GM23338 (cell line): ENCODE measurements around the gene RAD23A. TPM values are rescaled to one million over a fixed set of nuclear protein-coding genes. Genes with fewer than 3 reads are reported as not detected.

Experiments
- ATAC-seq: fragments of 200-7000 bp; cut with Tn5 transposase; 3 replicates; pipeline ENCODE4 v1.9.1; 2020
- DNase-seq: peaks from one replicate; pipeline ENCODE4 v3.0.0-alpha.2; 2015; ENCODE audit warnings: low spot score
- H2AFZ ChIP-seq: fragments of 200-600 bp; sonication (generic); 2 replicates; pipeline ENCODE4 v1.8.0; 2016; ENCODE audit warnings: antibody characterized with exemption, mild to moderate bottlenecking, moderate library complexity
- H3F3A ChIP-seq: fragments of 200-600 bp; sonication (generic); replicated peaks from 2 replicates; pipeline ENCODE4 v1.8.0; 2017; ENCODE audit warnings: antibody characterized with exemption, mixed run types, low read depth
- H3K27ac ChIP-seq: fragments of 200-600 bp; sonication (generic); 2 replicates; pipeline ENCODE4 v1.6.1; 2016; ENCODE audit warnings: low read depth
- H3K27me3 ChIP-seq: fragments of 200-600 bp; sonication (generic); 2 replicates; pipeline ENCODE4 v1.8.0; 2016; ENCODE audit warnings: mild to moderate bottlenecking, mixed run types, moderate library complexity; ENCODE audit not compliant: insufficient read depth
- H3K36me3 ChIP-seq: fragments of 200-600 bp; sonication (generic); 2 replicates; pipeline ENCODE4 v1.8.0; 2016; ENCODE audit warnings: mild to moderate bottlenecking; ENCODE audit not compliant: insufficient read depth
- H3K4me1 ChIP-seq: fragments of 200-600 bp; sonication (generic); 2 replicates; pipeline ENCODE4 v1.8.0; 2016; ENCODE audit warnings: mild to moderate bottlenecking, moderate library complexity; ENCODE audit not compliant: insufficient read depth
- H3K4me2 ChIP-seq: fragments of 200-600 bp; sonication (generic); 2 replicates; pipeline ENCODE4 v1.7.1; 2017; ENCODE audit warnings: mixed run types
- H3K4me3 ChIP-seq: fragments of 200-600 bp; sonication (generic); 2 replicates; pipeline ENCODE4 v1.6.1; 2016; ENCODE audit warnings: mixed run types
- H3K79me2 ChIP-seq: fragments of 200-600 bp; sonication (generic); replicated peaks from 2 replicates; pipeline ENCODE4 v1.8.0; 2017; ENCODE audit warnings: mild to moderate bottlenecking; ENCODE audit not compliant: insufficient read depth
- H3K9me2 ChIP-seq: fragments of 200-600 bp; sonication (generic); 2 replicates; pipeline ENCODE4 v1.8.0; 2017; ENCODE audit not compliant: insufficient read depth
- H4K20me1 ChIP-seq: fragments of 200-600 bp; sonication (generic); replicated peaks from 2 replicates; pipeline ENCODE4 v1.8.0; 2017; ENCODE audit warnings: mild to moderate bottlenecking; ENCODE audit not compliant: insufficient read depth
- H3K27ac Mint-ChIP-seq: 2 replicates; pipeline ENCODE4 v1.8.0; 2020; ENCODE audit warnings: inconsistent platforms, mild to moderate bottlenecking, moderate library complexity, mixed read lengths
- H3K27me3 Mint-ChIP-seq: 3 replicates; pipeline ENCODE4 v1.8.0; 2022; ENCODE audit warnings: low read depth, mild to moderate bottlenecking, moderate library complexity, mixed read lengths, inconsistent platforms; ENCODE audit not compliant: insufficient read depth, poor library complexity
- H3K36me3 Mint-ChIP-seq: 3 replicates; pipeline ENCODE4 v1.8.0; 2021; ENCODE audit warnings: low read depth, mild to moderate bottlenecking, inconsistent platforms, moderate library complexity, mixed read lengths
- H3K4me1 Mint-ChIP-seq: 3 replicates; pipeline ENCODE4 v1.8.0; 2020; ENCODE audit warnings: mild to moderate bottlenecking, inconsistent platforms, mixed read lengths
- H3K4me3 Mint-ChIP-seq: 3 replicates; pipeline ENCODE4 v1.8.0; 2021; ENCODE audit warnings: moderate library complexity, mild to moderate bottlenecking, inconsistent platforms, mixed read lengths
- H3K9me3 Mint-ChIP-seq: 3 replicates; pipeline ENCODE4 v1.8.0; 2020; ENCODE audit warnings: moderate library complexity, mild to moderate bottlenecking, inconsistent platforms, mixed read lengths
- CREB1 ChIP-seq: fragments of 250-450 bp; sonication (Bioruptor Pico); IDR thresholded peaks from 2 replicates; pipeline ENCODE4 v1.5.0; 2020; ENCODE audit warnings: low read depth, mild to moderate bottlenecking, moderate library complexity
- EZH2phosphoT487 ChIP-seq: fragments of 200-600 bp; sonication (generic); IDR thresholded peaks from one replicate; pipeline ENCODE4 v1.8.1; 2018; ENCODE audit warnings: antibody characterized with exemption; ENCODE audit not compliant: unreplicated experiment
- JUNB ChIP-seq: IDR thresholded peaks from one replicate; pipeline ENCODE4 v1.6.1; 2016; ENCODE audit warnings: antibody characterized with exemption; ENCODE audit not compliant: unreplicated experiment
- NANOG ChIP-seq: IDR thresholded peaks from 2 replicates; pipeline ENCODE4 v1.6.1; 2016; ENCODE audit warnings: antibody characterized with exemption, borderline replicate concordance
- POLR2AphosphoS5 ChIP-seq: IDR thresholded peaks from 2 replicates; pipeline ENCODE4 v1.6.1; 2016; ENCODE audit warnings: antibody characterized with exemption, low read depth
- STAT1 ChIP-seq: IDR thresholded peaks from one replicate; pipeline ENCODE4 v1.6.1; 2016; ENCODE audit warnings: antibody characterized with exemption; ENCODE audit not compliant: unreplicated experiment
- ZNF331 ChIP-seq: fragments of 250-450 bp; sonication (Bioruptor Pico); IDR thresholded peaks from 2 replicates; pipeline ENCODE4 v1.5.0; 2020; ENCODE audit warnings: low read depth, mild to moderate bottlenecking, moderate library complexity
- ZNF462 ChIP-seq: fragments of 250-450 bp; sonication (Bioruptor Pico); IDR thresholded peaks from 2 replicates; pipeline ENCODE4 v1.5.0; 2020; ENCODE audit warnings: mild to moderate bottlenecking, moderate library complexity
- polyA plus RNA-seq: library from polyadenylated mRNA; unstranded; fragments of >200 nt; fragmentation: Nextera tagmentation; extraction: Ambion mirVana; gene quantifications from 2 replicates; pipeline ENCODE4 v1.2.1, GENCODE V29; 2016
- total RNA-seq: library from RNA; depleted of rRNA; stranded (reverse); fragments of >200 nt; shearing (Covaris generic); gene quantifications from 2 replicates; pipeline ENCODE4 v1.2.3, GENCODE V29; 2014
- TF ChIP-seq, protein P1 (sequence below): IDR thresholded peaks from one replicate; pipeline ENCODE4 v1.6.1; 2018; ENCODE audit warnings: antibody characterized with exemption; ENCODE audit not compliant: unreplicated experiment
- TF ChIP-seq, protein P2 (sequence below): IDR thresholded peaks from 2 replicates; pipeline ENCODE4 v1.6.1; 2016; ENCODE audit warnings: antibody characterized with exemption

Gene RAD23A
- total and polyA plus RNA-seq, 2 experiments from 2014 or later = 69.7 to 127 TPM

- Histone ChIP-seq H3K9me2 (no peaks in the 10 kb centered on the region), H3K27me3 (no peaks in the 10 kb centered on the region), H2AFZ (no peak overlapping the region), H3K36me3 (peaks cover 59% of the 10 kb centered on the region), H3K4me1 (peaks cover 26% of the 10 kb centered on the region), H4K20me1 (peaks cover 39% of the 10 kb centered on the region), H3F3A (peaks cover 68% of the 10 kb centered on the region), H3K79me2 (peaks cover 43% of the 10 kb centered on the region), H3K27ac (peak overlapping the region; percentile 93), H3K4me2 (no peak overlapping the region), H3K4me3 (no peak overlapping the region)
- Mint-ChIP-seq H3K27ac (no peak overlapping the region), H3K4me3 (no peak overlapping the region), H3K27me3 (peaks cover 24% of the 10 kb centered on the region), H3K9me3 (no peaks in the 10 kb centered on the region; the same call in 2 of the 3 replicates), H3K4me1 (peaks cover 28% of the 10 kb centered on the region), H3K36me3 (peaks cover 88% of the 10 kb centered on the region)
- TF ChIP-seq NANOG = no peak
- TF ChIP-seq, protein P1, sequence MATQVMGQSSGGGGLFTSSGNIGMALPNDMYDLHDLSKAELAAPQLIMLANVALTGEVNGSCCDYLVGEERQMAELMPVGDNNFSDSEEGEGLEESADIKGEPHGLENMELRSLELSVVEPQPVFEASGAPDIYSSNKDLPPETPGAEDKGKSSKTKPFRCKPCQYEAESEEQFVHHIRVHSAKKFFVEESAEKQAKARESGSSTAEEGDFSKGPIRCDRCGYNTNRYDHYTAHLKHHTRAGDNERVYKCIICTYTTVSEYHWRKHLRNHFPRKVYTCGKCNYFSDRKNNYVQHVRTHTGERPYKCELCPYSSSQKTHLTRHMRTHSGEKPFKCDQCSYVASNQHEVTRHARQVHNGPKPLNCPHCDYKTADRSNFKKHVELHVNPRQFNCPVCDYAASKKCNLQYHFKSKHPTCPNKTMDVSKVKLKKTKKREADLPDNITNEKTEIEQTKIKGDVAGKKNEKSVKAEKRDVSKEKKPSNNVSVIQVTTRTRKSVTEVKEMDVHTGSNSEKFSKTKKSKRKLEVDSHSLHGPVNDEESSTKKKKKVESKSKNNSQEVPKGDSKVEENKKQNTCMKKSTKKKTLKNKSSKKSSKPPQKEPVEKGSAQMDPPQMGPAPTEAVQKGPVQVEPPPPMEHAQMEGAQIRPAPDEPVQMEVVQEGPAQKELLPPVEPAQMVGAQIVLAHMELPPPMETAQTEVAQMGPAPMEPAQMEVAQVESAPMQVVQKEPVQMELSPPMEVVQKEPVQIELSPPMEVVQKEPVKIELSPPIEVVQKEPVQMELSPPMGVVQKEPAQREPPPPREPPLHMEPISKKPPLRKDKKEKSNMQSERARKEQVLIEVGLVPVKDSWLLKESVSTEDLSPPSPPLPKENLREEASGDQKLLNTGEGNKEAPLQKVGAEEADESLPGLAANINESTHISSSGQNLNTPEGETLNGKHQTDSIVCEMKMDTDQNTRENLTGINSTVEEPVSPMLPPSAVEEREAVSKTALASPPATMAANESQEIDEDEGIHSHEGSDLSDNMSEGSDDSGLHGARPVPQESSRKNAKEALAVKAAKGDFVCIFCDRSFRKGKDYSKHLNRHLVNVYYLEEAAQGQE = no peak
- ATAC-seq = no peak
- DNase-seq = no peak
These were observed 1.5 kb upstream of the RAD23A start for GRCh38 chr19:12944104-12944674.

DNA sequence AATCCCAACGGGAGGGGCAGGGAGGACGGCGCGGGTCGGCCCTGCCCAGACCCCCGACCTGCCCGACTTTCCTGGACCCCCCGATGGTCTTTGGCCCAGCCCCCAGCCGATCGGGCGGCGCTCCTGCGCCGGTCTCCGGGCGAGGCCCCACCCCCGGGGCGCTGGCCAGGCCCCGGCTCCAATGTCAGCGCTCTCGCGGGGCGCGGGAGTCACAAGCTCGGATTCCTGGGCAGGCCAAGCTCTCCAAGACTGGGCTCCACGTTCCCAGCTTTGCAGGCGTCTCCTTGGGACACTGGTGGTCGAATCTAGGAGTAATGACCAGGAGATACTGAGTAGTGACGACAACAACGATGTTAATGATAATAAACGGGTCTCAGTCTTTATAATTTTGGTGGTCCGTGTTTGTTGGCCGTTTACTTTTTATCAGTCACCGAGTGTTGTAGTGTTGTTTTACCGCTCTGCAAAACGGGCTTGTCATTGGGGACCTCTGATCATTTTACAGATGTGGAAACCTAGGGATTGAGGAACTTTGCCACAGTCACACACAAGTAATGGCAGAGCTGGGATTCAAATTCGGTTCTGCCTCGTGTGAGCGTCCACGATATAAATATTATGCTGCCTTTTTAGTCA is 545 bp downstream of the RAD23A start:
- peaks cover 88% of the 10 kb centered on the region for H3K36me3 Mint-ChIP-seq
- TF ChIP-seq ZNF331 (CRISPR knock-in tag) = no peak
- no peak for TF ChIP-seq NANOG
- no peak for TF ChIP-seq ZNF462 (CRISPR knock-in tag)
- TF ChIP-seq JUNB = no peak
- TF ChIP-seq STAT1 = no peak
- TF ChIP-seq EZH2phosphoT487 = no peak
- TF ChIP-seq, protein P2, sequence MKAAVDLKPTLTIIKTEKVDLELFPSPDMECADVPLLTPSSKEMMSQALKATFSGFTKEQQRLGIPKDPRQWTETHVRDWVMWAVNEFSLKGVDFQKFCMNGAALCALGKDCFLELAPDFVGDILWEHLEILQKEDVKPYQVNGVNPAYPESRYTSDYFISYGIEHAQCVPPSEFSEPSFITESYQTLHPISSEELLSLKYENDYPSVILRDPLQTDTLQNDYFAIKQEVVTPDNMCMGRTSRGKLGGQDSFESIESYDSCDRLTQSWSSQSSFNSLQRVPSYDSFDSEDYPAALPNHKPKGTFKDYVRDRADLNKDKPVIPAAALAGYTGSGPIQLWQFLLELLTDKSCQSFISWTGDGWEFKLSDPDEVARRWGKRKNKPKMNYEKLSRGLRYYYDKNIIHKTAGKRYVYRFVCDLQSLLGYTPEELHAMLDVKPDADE = no peak
- no peak; the same call in 1 of the 2 replicates for TF ChIP-seq POLR2AphosphoS5
- no peak for TF ChIP-seq CREB1 (CRISPR knock-in tag)

More for the DNA sequence above, 545 bp downstream of the RAD23A start:
- no peak overlapping the region for H2AFZ ChIP-seq
- H3K27ac ChIP-seq = peak overlapping the region; percentile 98
- peaks cover 14% of the 10 kb centered on the region for H3K4me1 ChIP-seq
- Mint-ChIP-seq H3K9me3 (no peaks in the 10 kb centered on the region; the same call in 1 of the 3 replicates), H3K27me3 (peaks cover 28% of the 10 kb centered on the region), H3K27ac (peak overlapping the region; percentile 99), H3K4me1 (peaks cover 11% of the 10 kb centered on the region), H3K4me3 (peak overlapping the region; percentile 95)
- H3K36me3 ChIP-seq = peaks cover 47% of the 10 kb centered on the region
- peaks cover 47% of the 10 kb centered on the region for H3F3A ChIP-seq
- H4K20me1 ChIP-seq = peaks cover 20% of the 10 kb centered on the region
- peak overlapping the region; percentile 77 for H3K4me3 ChIP-seq
- H3K9me2 ChIP-seq = no peaks in the 10 kb centered on the region
- peaks cover 23% of the 10 kb centered on the region for H3K79me2 ChIP-seq
- peak; percentile 87 for ATAC-seq
- H3K27me3 ChIP-seq = no peaks in the 10 kb centered on the region
- H3K4me2 ChIP-seq = peak overlapping the region; percentile 82
- peak; percentile 95 for DNase-seq
